HepG2 (cell line): ENCODE data around the gene LYZL6. TPM values are rescaled to one million over a fixed set of nuclear protein-coding genes. Genes with fewer than 3 reads are reported as not detected.

Source experiments
- FLYWCH1 ChIP-seq: sonication (generic); formaldehyde crosslinking; IDR thresholded peaks from 2 replicates; pipeline ENCODE4 v1.8.1; 2023; ENCODE audit warnings: mild to moderate bottlenecking, missing genetic modification reagents
- GLI4 ChIP-seq: sonication (generic); formaldehyde crosslinking; IDR thresholded peaks from 2 replicates; pipeline ENCODE4 v1.5.1; 2020; ENCODE audit warnings: missing genetic modification reagents, mild to moderate bottlenecking, moderate library complexity, borderline replicate concordance
- HHEX ChIP-seq: IDR thresholded peaks from 2 replicates; pipeline ENCODE4 v1.6.1; 2016; ENCODE audit warnings: control low read depth
- NFIB ChIP-seq: sonication (generic); formaldehyde crosslinking; IDR thresholded peaks from 2 replicates; pipeline ENCODE4 v1.9.0; 2021; ENCODE audit warnings: missing genetic modification reagents, mild to moderate bottlenecking, borderline replicate concordance
- PAX8 ChIP-seq: sonication (generic); formaldehyde crosslinking; IDR thresholded peaks from 2 replicates; pipeline ENCODE4 v1.8.0; 2022; ENCODE audit warnings: mild to moderate bottlenecking, missing genetic modification reagents, borderline replicate concordance
- PITX1 ChIP-seq: sonication (generic); formaldehyde crosslinking; IDR thresholded peaks from 2 replicates; pipeline ENCODE4 v1.5.1; 2020; ENCODE audit warnings: mild to moderate bottlenecking, missing genetic modification reagents
- PPARG ChIP-seq: conservative IDR thresholded peaks from 2 replicates; pipeline ENCODE4 v1.6.1; 2016; ENCODE audit warnings: missing biosample characterization, missing genetic modification reagents
- RFXAP ChIP-seq: sonication (generic); formaldehyde crosslinking; IDR thresholded peaks from 2 replicates; pipeline ENCODE4 v1.4.0; 2020; ENCODE audit warnings: missing genetic modification reagents, borderline replicate concordance
- SATB2 ChIP-seq: sonication (generic); formaldehyde crosslinking; IDR thresholded peaks from 2 replicates; pipeline ENCODE4 v1.5.0; 2020; ENCODE audit warnings: missing genetic modification reagents
- SMARCC2 ChIP-seq: fragments of 450-650 bp; IDR thresholded peaks from 2 replicates; pipeline ENCODE4 v1.6.1; 2017; ENCODE audit warnings: antibody characterized with exemption, mild to moderate bottlenecking
- SYNCRIP ChIP-seq: fragments of 200-400 bp; formaldehyde crosslinking; IDR thresholded peaks from 2 replicates; pipeline ENCODE4 v1.6.1; 2018; ENCODE audit warnings: mild to moderate bottlenecking, low read depth, low read length; ENCODE audit not compliant: insufficient read depth
- YEATS2 ChIP-seq: sonication (generic); formaldehyde crosslinking; IDR thresholded peaks from 2 replicates; pipeline ENCODE4 v1.4.0; 2020; ENCODE audit warnings: missing genetic modification reagents, borderline replicate concordance
- ZKSCAN5 ChIP-seq: sonication (generic); formaldehyde crosslinking; IDR thresholded peaks from 2 replicates; pipeline ENCODE4 v1.5.1; 2020; ENCODE audit warnings: mild to moderate bottlenecking, missing genetic modification reagents
- ZMAT3 ChIP-seq: sonication (generic); formaldehyde crosslinking; conservative IDR thresholded peaks from 2 replicates; pipeline ENCODE4 v1.7.0; 2021; ENCODE audit warnings: missing genetic modification reagents
- ZNF224 ChIP-seq: sonication (generic); formaldehyde crosslinking; IDR thresholded peaks from 2 replicates; pipeline ENCODE4 v1.5.0; 2020; ENCODE audit warnings: mild to moderate bottlenecking, missing genetic modification reagents
- ZNF382 ChIP-seq: sonication (generic); formaldehyde crosslinking; IDR thresholded peaks from 2 replicates; pipeline ENCODE4 v1.5.0; 2020; ENCODE audit warnings: missing genetic modification reagents, mild to moderate bottlenecking, borderline replicate concordance
- ZNF788 ChIP-seq: sonication (generic); formaldehyde crosslinking; IDR thresholded peaks from 2 replicates; pipeline ENCODE4 v1.5.0; 2020; ENCODE audit warnings: mild to moderate bottlenecking, missing genetic modification reagents, borderline replicate concordance
- polyA plus RNA-seq, 8 experiments: library from polyadenylated mRNA; depleted of rRNA in 3 of 8; stranded (reverse) in 7 of 8; unstranded in 1 of 8; fragments of >200 nt; fragmentation: Illumina TruSeq in 4 of 8; extraction: Trizol in 4 of 8; gene quantifications; 2 replicates each; pipeline versions ENCODE4 v1.2.1 to v1.2.3, GENCODE V29; 2011 to 2016; ENCODE audit warnings: low read depth in 4 of 8, missing spikeins in 1 of 8, mixed read lengths in 1 of 8; ENCODE audit not compliant: insufficient read depth in 1 of 8
- total RNA-seq, 5 experiments: library from RNA; depleted of rRNA; stranded (reverse); fragments of >200 nt; fragmentation: Illumina TruSeq; extraction: Trizol; gene quantifications; 2 replicates each; pipeline ENCODE4 v1.2.3, GENCODE V29; 2016; ENCODE audit warnings: low read depth in 1 of 5
- TF ChIP-seq, protein P1 (sequence below): sonication (generic); formaldehyde crosslinking; IDR thresholded peaks from 2 replicates; pipeline ENCODE4 v1.5.1; 2020; ENCODE audit warnings: mild to moderate bottlenecking, missing genetic modification reagents
- TF ChIP-seq, protein P2 (sequence below): sonication (generic); formaldehyde crosslinking; conservative IDR thresholded peaks from 2 replicates; pipeline ENCODE4 v1.8.0; 2022; ENCODE audit warnings: missing genetic modification reagents
- TF ChIP-seq, protein P3 (sequence below): sonication (generic); formaldehyde crosslinking; conservative IDR thresholded peaks from 2 replicates; pipeline ENCODE4 v1.4.0; 2020; ENCODE audit warnings: missing genetic modification reagents
- TF ChIP-seq, protein P4 (sequence below): IDR thresholded peaks from 2 replicates; pipeline ENCODE4 v1.6.1; 2016
- TF ChIP-seq, protein P5 (sequence below): sonication (generic); formaldehyde crosslinking; IDR thresholded peaks from 2 replicates; pipeline ENCODE4 v1.8.1; 2022; ENCODE audit warnings: mild to moderate bottlenecking, missing genetic modification reagents

LYZL6 gene
- total and polyA plus RNA-seq, 2 of the 13 experiments (the other 11 are each of a cell fraction or from before 2014, with no cell fraction given): not detected

DNA sequence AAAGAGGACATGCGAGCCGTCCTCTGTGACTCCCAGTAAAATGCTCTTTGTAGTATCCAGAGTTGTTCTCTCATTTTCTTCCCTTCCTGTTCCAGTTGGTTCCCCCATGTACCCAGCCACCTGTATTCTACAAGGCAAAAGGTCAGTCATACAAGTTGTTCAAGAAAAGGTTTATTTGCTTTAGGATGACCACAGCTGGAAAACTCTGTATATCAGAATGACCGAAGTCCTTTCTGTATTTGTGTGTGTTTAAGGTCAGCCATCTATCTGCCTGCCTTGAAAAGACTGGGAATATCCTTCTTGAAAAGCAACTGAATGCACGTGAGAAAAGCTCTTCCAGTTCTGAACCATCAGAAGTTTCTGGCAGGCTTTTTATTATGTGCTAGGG lies 29.4 kb upstream of the LYZL6 start (continued):
- TF ChIP-seq, protein P1, sequence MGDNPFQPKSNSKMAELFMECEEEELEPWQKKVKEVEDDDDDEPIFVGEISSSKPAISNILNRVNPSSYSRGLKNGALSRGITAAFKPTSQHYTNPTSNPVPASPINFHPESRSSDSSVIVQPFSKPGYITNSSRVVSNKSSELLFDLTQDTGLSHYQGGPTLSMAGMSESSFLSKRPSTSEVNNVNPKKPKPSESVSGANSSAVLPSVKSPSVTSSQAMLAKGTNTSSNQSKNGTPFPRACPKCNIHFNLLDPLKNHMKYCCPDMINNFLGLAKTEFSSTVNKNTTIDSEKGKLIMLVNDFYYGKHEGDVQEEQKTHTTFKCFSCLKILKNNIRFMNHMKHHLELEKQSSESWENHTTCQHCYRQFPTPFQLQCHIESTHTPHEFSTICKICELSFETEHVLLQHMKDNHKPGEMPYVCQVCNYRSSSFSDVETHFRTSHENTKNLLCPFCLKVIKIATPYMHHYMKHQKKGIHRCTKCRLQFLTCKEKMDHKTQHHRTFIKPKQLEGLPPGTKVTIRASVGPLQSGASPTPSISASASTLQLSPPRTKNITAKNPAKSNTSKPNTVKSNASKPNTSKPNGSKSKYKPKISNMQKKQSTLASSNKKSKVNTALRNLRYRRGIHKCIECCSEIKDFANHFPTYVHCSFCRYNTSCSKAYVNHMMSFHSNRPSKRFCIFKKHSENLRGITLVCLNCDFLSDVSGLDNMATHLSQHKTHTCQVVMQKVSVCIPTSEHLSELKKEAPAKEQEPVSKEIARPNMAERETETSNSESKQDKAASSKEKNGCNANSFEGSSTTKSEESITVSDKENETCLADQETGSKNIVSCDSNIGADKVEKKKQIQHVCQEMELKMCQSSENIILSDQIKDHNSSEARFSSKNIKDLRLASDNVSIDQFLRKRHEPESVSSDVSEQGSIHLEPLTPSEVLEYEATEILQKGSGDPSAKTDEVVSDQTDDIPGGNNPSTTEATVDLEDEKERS (CRISPR knock-in tag): no peak
- TF ChIP-seq PAX8 (CRISPR knock-in tag) (no peak), PPARG (CRISPR knock-in tag) (peak; percentile 96), PITX1 (CRISPR knock-in tag) (no peak), ZNF382 (no peak), RFXAP (CRISPR knock-in tag) (no peak), SYNCRIP (no peak), YEATS2 (CRISPR knock-in tag) (no peak), NFIB (CRISPR knock-in tag) (no peak), ZNF788 (CRISPR knock-in tag) (no peak), ZMAT3 (CRISPR knock-in tag) (no peak), HHEX (CRISPR knock-in tag) (peak; percentile 76; the same call in 1 of the 2 replicates), FLYWCH1 (CRISPR knock-in tag) (no peak), GLI4 (no peak), ZNF224 (no peak), SMARCC2 (no peak), ZKSCAN5 (CRISPR knock-in tag) (no peak), SATB2 (CRISPR knock-in tag) (no peak)
- TF ChIP-seq, protein P2, sequence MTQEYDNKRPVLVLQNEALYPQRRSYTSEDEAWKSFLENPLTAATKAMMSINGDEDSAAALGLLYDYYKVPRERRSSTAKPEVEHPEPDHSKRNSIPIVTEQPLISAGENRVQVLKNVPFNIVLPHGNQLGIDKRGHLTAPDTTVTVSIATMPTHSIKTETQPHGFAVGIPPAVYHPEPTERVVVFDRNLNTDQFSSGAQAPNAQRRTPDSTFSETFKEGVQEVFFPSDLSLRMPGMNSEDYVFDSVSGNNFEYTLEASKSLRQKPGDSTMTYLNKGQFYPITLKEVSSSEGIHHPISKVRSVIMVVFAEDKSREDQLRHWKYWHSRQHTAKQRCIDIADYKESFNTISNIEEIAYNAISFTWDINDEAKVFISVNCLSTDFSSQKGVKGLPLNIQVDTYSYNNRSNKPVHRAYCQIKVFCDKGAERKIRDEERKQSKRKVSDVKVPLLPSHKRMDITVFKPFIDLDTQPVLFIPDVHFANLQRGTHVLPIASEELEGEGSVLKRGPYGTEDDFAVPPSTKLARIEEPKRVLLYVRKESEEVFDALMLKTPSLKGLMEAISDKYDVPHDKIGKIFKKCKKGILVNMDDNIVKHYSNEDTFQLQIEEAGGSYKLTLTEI (CRISPR knock-in tag): no peak
- TF ChIP-seq, protein P3, sequence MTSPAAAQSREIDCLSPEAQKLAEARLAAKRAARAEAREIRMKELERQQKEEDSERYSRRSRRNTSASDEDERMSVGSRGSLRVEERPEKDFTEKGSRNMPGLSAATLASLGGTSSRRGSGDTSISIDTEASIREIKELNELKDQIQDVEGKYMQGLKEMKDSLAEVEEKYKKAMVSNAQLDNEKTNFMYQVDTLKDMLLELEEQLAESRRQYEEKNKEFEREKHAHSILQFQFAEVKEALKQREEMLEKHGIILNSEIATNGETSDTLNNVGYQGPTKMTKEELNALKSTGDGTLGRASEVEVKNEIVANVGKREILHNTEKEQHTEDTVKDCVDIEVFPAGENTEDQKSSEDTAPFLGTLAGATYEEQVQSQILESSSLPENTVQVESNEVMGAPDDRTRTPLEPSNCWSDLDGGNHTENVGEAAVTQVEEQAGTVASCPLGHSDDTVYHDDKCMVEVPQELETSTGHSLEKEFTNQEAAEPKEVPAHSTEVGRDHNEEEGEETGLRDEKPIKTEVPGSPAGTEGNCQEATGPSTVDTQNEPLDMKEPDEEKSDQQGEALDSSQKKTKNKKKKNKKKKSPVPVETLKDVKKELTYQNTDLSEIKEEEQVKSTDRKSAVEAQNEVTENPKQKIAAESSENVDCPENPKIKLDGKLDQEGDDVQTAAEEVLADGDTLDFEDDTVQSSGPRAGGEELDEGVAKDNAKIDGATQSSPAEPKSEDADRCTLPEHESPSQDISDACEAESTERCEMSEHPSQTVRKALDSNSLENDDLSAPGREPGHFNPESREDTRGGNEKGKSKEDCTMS: no peak
- TF ChIP-seq, protein P4, sequence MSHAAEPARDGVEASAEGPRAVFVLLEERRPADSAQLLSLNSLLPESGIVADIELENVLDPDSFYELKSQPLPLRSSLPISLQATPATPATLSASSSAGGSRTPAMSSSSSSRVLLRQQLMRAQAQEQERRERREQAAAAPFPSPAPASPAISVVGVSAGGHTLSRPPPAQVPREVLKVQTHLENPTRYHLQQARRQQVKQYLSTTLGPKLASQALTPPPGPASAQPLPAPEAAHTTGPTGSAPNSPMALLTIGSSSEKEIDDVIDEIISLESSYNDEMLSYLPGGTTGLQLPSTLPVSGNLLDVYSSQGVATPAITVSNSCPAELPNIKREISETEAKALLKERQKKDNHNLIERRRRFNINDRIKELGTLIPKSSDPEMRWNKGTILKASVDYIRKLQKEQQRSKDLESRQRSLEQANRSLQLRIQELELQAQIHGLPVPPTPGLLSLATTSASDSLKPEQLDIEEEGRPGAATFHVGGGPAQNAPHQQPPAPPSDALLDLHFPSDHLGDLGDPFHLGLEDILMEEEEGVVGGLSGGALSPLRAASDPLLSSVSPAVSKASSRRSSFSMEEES (CRISPR knock-in tag): no peak
- TF ChIP-seq, protein P5, sequence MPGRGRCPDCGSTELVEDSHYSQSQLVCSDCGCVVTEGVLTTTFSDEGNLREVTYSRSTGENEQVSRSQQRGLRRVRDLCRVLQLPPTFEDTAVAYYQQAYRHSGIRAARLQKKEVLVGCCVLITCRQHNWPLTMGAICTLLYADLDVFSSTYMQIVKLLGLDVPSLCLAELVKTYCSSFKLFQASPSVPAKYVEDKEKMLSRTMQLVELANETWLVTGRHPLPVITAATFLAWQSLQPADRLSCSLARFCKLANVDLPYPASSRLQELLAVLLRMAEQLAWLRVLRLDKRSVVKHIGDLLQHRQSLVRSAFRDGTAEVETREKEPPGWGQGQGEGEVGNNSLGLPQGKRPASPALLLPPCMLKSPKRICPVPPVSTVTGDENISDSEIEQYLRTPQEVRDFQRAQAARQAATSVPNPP (CRISPR knock-in tag): no peak
